NOMO-1 (cell line): ENCODE data around the gene KLHDC1.
"Not testable (repeated sequence)": the region's sequence is repeated elsewhere in the genome, so short reads cannot be mapped to it uniquely, and the experiment has no call there.

ENCODE experiments used
- DNase-seq, 2 experiments: peaks; one replicate each; lab custom pipeline; 2025; ENCODE audit not compliant: unreplicated experiment in 2 of 2; lab: John Stamatoyannopoulos, UW

The KLHDC1 gene, protein sequence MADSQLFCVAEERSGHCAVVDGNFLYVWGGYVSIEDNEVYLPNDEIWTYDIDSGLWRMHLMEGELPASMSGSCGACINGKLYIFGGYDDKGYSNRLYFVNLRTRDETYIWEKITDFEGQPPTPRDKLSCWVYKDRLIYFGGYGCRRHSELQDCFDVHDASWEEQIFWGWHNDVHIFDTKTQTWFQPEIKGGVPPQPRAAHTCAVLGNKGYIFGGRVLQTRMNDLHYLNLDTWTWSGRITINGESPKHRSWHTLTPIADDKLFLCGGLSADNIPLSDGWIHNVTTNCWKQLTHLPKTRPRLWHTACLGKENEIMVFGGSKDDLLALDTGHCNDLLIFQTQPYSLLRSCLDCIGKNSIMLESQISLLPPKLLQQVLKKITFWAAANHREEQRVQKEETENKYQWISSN

DNA sequence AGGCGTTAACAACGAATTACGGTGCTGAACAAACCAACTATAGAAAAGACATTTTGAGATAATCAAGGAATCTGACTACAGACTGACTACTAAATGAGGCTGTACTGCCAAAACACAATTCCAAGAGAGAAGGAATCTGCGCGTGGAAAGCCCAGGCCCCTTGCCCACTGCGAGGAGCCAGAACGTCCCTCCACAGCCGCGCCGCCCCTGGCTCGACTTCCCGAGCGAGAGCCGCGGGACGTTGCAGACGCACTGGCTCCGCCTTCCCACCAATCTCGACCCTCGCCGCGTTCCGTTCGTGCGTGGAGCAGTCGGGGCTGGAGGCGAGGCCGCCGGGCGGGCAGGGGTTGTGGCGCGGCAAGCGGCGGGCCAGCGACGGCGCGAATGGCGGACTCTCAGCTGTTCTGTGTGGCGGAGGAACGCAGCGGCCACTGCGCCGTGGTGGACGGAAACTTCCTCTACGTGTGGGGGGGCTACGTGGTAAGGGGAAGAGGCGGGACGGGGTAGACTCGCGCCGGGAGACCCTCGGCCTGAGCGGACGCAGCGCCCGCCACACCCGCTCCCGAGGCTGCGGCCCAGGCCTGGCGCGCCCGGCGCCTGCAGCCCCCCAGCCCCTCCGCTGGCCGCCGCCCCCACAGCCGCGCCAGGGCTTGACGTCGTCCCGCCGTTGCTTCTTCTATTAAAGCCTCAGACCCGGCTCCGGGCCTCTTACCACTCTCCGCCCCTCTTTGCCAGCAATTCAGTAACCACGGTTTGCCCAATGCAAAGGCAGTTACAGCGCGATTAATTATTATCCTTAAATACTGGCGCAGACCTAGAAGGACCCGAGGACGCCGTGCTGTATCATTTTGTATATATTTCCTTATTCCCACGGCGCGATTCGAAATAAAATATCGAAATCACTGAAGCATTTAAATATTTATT lies at the start of gene KLHDC1:
TSS of gene KLHDC1 (plus strand) at position 310 of the 924 bp plus-strand sequence. CDS start at position 385, 75 bp downstream.
- DNase-seq = peak; percentile 72 to 74

DNA sequence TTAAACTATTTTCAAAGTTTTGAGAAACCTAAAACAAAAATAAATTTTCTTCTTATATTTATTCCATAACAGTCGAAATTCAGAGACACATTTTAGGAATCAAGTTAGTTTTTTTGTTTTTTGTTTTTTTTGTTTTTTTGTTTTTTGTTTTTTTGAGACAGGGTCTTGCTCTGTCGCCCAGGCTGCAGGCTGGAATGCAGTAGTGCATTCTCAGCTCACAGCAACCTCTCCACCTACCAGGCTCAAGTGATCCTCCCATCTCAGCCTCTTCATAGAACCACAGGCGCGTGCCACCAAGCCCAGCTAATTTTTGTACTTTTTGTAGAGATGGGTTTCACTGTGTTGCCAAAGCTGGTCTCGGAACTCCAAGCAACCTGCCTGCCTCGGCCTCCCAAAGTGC lies 39.4 kb upstream of the KLHDC1 start:
- DNase-seq = no peak

- DNase-seq = no peak
Observed at GRCh38 chr14:49654511-49654910, 38.4 kb upstream of the KLHDC1 start.

DNA sequence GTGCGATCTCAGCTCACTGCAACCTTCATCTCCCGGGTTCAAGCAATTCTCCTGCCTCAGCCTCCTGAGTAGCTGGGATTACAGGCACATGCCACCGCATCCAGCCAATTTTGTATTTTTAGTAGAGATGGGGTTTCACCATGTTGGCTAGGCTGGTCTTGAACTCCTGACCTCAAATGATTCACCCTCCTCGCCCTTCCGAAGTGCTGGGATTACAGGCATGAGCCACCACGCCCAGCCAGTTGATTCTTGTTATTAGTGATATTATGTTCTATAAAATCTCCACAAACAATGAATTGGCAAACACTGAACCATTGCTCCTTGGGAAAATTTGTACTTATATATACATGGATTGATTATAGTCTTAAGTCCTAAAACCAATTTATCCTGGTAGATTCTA lies 35.4 kb upstream of the KLHDC1 start:
- not testable (repeated sequence) for DNase-seq

DNA sequence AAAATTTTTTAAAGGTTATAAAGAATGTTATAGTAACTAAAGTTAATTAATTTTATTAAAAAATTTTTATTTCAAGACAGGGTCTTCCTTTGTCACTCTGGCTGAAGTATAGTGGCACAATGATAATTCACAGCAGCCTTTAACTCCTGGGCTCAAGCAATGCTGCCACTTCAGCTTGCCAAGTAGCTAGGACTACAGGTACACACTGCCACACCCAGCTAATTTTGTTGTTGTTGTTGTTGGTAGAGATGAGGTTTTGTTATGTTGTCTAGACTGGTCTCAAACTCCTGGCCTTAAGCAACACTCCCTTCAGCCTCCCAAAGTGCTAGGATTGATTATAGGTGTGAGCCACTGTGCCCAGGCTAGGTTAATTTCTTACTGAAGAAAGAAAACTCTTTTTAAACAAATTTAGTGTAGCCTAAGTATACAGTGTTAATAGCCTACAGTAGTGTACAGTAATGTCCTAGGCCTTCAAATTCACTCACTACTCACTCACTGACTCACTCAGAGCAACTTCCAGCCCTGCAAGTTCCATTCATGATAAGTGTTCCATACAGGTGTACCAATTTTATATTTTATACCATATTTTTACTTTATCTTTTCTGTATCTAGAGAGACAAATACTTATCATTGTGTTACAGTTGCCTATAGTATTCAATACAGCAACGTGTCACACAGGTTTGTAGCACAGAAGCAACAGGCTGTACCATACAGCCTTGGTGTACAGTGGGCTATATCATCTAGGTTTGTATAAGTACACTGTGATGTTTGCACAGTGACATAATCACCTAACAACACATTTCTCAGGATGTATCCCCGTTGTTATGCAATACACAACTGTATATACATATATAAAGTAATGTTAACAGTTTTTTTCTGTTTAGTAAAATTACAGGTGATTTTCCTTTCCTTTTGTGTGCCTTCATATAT lies 33.1 kb upstream of the KLHDC1 start:
- DNase-seq = no peak

DNA sequence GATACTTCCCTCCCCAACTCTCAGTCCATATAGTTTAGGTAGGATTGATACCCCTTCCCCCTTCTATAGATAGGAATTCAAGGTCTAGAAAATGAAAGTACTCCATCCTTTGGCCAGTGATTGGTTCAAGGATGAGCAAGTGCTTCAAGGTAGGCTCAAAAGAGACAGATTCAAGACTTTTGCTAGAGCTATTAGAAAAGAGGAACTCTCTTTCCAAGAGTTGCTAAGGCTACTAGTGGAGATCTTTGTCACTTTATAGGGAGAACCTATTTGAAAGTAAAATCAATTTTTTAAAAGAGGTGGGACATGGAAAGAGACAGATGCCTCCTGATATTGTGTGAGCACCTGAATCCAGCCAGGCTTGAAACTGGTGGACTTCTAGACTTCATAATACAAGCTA lies 22.4 kb upstream of the KLHDC1 start:
- DNase-seq = no peak

DNA sequence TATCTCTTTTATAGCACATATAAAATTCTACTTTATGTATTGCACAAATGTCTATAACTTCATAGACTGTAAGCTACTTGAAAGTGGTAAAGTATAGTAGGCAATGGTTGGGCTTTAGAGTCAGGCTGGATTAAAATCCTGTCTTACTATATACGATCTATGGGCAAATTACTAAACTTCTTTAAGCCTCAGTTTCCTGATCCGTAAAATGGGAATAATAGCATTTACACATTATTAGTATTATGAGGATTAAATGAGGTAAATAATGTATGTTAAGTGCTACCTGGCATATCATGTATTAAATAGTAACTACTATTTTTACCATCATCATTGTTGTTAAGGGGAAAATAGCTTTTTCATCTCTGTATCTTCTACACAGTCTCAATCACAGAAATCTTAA lies 19.3 kb upstream of the KLHDC1 start:
- DNase-seq = no peak

GRCh38 chr14:49677643-49678042 lies 15.3 kb upstream of the KLHDC1 start:
- no peak for DNase-seq

GRCh38 chr14:49679271-49679670 lies 13.6 kb upstream of the KLHDC1 start:
- DNase-seq = no peak

- DNase-seq = no peak
Observed at GRCh38 chr14:49686425-49686824, 6.5 kb upstream of the KLHDC1 start.

DNA sequence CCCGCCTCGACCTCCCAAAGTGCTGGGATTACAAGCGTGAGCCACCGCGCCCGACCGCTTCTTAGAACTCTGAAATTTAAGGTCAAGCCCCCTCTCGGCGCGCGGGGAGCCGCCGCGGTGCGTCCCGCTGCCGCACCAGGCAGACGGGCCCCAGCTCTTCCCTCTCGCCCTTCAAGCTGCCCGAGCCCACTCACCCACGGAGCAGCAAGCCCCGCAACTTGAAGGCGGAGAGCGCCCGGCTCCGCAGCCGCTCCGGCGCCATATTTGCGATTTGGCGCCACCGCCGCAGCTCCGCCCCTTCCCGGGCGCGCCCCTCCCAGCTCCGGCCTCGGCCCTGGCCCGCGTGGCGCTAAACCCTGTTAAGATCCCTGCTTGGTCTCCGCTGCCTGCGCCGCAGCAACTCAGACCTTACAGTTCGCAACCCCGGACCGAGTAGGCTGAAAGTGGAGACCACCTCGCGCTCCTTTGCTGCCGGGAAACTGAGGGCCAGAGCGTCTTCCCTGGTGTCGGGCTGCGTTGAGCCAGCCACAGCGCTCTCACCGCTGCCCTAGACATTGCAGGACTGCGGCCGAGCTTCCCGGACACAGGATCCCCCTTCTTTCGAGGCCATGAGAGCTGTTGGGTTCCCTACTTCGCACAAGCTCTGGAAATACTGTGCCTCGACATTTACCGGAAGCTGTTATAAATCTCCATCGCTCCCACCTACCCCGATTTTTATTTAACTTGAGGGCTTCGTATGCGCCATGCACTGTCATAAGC lies 4.8 kb upstream of the KLHDC1 start, which contains the start of gene POLE2:
TSS of gene POLE2 (minus strand) at position 273 of the 759 bp plus-strand sequence. CDS start at position 262, 11 bp downstream.
- DNase-seq = peak; percentile 49 to 75

GRCh38 chr14:49688701-49689030 lies 4.3 kb upstream of the KLHDC1 start:
- no peak for DNase-seq

GRCh38 chr14:49691031-49691430 lies 1.9 kb upstream of the KLHDC1 start:
- no peak for DNase-seq

DNA sequence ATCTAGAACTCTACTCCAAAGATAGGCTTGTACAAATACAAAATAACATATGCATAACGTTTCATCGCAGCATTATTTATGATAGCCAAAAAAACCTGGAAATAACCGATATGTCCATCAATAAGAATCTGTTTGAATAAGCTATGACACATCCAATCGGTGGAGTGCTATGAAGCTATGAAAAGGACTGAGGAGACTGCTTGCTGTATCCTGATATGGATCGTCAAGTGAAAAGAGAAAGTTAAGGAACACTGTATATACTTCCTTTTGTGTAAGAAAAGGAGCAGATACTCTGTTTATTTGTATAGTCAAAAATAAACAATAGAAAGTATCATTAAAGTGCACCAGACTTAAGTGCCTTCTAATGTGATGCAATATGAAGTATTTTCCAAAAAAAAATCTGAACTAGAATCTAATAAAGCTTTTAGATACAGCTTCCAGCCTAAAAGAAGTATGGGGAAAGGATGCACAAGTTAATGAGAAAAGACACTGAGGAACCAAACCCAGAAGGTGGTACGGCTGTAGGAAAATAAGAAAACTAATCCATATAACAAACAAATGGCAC lies 645 bp upstream of the KLHDC1 start:
- DNase-seq = no peak

DNA sequence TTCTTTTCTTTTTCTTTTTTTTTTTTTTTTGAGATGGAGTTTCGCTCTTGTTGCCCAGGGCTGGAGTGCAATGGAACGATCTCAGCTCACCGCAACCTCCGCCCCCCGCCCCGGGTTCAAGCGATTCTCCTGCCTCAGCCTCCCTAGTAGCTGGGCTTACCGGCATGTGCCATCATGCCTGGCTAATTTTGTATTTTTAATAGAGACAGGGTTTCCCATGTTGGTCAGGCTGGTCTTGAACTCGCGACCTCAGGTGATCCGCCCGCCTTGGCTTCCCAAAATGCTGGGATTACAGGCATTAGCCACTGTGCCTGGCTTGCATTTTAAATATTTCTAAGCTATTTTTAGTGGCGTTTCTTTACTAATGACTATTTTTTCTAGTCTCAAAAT lies 810 bp downstream of the KLHDC1 start:
- not testable (repeated sequence) for DNase-seq

DNA sequence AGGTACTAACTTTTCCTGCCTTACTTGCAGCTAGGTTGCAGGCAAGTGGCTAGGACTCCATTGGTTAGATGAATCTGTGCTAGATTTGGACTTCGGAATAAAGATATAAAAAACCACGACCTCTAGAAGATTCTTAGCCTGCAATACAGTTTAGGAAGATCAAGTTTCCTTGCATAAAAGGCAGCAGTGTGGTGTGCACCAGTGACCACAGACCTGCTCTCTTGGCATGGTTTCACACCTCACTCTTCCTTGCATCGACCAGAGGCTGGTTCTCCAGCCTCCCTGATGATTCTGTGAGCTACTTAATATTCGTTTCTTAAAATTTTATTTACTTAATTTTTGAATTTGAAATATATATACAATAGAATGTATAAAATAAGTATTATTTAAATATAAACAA lies 9.8 kb downstream of the KLHDC1 start:
- no peak for DNase-seq

DNA sequence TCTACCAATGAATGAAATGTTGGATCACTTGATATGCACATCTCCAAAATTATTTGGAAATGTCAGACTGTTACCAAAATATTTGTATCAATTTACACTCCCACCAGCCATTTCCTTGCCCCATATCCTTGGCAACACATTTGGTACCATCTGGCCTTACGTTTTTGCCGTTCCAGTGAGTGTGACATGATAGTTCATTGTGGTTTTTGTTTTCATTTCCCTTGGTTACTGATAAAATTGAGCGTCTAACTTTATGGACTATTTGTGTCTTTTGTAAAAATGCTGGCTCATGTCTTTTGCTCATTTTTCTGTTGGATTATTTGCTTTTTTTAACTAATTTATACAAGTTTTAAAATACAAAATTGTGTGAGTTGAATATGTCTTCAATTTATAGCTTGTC lies 11.0 kb downstream of the KLHDC1 start:
- no peak for DNase-seq

- DNase-seq = not testable (repeated sequence)
Observed at GRCh38 chr14:49704471-49704870, 11.6 kb downstream of the KLHDC1 start.

DNA sequence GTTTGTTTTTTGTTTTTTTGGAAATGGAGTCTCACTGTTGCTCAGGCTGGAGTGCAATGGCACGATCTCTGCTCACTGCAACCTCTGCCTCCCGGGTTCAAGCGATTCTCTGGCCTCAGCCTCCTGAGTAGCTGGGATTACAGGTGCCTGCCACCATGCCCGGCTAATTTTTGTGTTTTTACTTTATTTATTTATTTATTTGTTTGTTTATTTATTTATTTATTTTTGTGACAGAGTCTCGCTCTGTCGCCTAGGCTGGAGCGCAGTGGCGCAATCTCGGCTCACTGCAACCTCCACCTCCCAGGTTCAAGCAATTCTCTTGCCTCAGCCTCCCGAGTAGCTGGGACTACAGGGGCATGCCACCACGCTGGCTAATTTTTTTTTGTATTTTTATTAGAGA lies 18.1 kb downstream of the KLHDC1 start:
- not testable (repeated sequence) for DNase-seq

DNA sequence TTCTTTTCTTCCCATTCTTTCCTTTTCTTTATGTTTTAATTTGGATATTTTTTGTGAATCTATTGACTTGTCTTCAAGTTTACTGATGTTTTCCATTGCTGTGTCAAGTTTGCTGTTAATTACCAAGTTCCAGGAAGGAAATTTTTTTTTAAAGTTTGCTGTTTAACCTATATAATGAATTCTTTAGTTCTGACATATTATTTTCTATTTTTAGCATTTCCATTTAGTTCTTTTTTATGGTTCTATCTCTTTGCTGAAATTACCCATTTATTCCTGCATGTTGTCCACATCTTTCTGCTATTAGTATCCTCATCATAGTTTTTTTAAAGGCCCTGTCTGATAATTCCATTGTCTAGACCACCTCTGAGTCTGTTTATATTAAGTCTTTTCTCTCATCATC lies 27.8 kb downstream of the KLHDC1 start:
- no peak for DNase-seq
